ENCODE results near the gene THSD7B. TPM values are rescaled to one million over a fixed set of nuclear protein-coding genes. Genes with fewer than 3 reads are reported as not detected.
"Not testable (repeated sequence)": the region's sequence is repeated elsewhere in the genome, so short reads cannot be mapped to it uniquely, and the experiment has no call there.

THSD7B gene
- polyA plus RNA-seq, 2 of the 4 experiments (the other 2 are of a cell fraction) = not detected

GRCh38 chr2:137076111-137076765 lies 310.9 kb downstream of the THSD7B start:
- H3K9me3 ChIP-seq; FAIRE-seq; CTCF ChIA-PET; H3K4me1 ChIP-seq; DNase-seq (ENCODE audit: low read depth in 1 of 2, low spot score in 1 of 2); POLR2A ChIA-PET; ATAC-seq; H3K27ac ChIP-seq; H3K4me3 ChIP-seq; H3K4me2 ChIP-seq: not testable (repeated sequence)
- WGBS (ENCODE audit: missing lambda C conversion rate) = 44% methylated on average over 17 of the region's 22 CpGs

- TF ChIP-seq HMGXB4 (CRISPR knock-in tag; IDR thresholded peaks at IDR 0.05; ENCODE audit: borderline replicate concordance) = no peak
- TF ChIP-seq ZSCAN20 (CRISPR knock-in tag; IDR thresholded peaks at IDR 0.05) = no peak
- no peak for TF ChIP-seq TFCP2L1 (CRISPR knock-in tag; IDR thresholded peaks at IDR 0.05)
- TF ChIP-seq NR3C1 (IDR thresholded peaks at IDR 0.05) = no peak
- no peak for TF ChIP-seq BCL3 (IDR thresholded peaks at IDR 0.05)
- no peaks in the 10 kb centered on the region for H3K4me1 ChIP-seq
- no peak overlapping the region for H3K4me3 ChIP-seq
- FAIRE-seq (no peak), DNase-seq (ENCODE audit: low read depth in 1 of 2, low spot score in 1 of 2) (no peak), ATAC-seq (no peak)
- no peak overlapping the region for H3K4me2 ChIP-seq
- ChIA-PET CTCF (no interaction called here), POLR2A (no interaction called here)
- no peaks in the 10 kb centered on the region; the same call in 2 of the 3 replicates for H3K9me3 ChIP-seq
- no peak overlapping the region for H3K27ac ChIP-seq
- WGBS (ENCODE audit: missing lambda C conversion rate) = 31% methylated on average over 3 of the region's 3 CpGs
These were observed 326.4 kb downstream of the THSD7B start for GRCh38 chr2:137091704-137092103.

GRCh38 chr2:137093116-137093515 lies 327.8 kb downstream of the THSD7B start:
- Histone ChIP-seq H3K4me3 (no peak overlapping the region), H3K9me3 (no peaks in the 10 kb centered on the region; the same call in 2 of the 3 replicates), H3K4me1 (no peaks in the 10 kb centered on the region), H3K27ac (no peak overlapping the region), H3K4me2 (no peak overlapping the region)
- DNase-seq (ENCODE audit: low read depth in 1 of 2, low spot score in 1 of 2) (no peak), FAIRE-seq (no peak), ATAC-seq (no peak)
- ChIA-PET CTCF (no interaction called here), POLR2A (no interaction called here)
- 10% methylated on average over 4 of the region's 4 CpGs for WGBS (ENCODE audit: missing lambda C conversion rate)
- TF ChIP-seq ZNF302 (CRISPR knock-in tag; IDR thresholded peaks at IDR 0.05) (no peak), ESRRA (IDR thresholded peaks at IDR 0.05; ENCODE audit: borderline replicate concordance, low read length) (no peak), EHF (CRISPR knock-in tag; IDR thresholded peaks at IDR 0.05) (no peak)

GRCh38 chr2:137096187-137096586 lies 330.8 kb downstream of the THSD7B start:
- POLR2A ChIA-PET = no interaction called here
- H3K4me1 ChIP-seq = no peaks in the 10 kb centered on the region

GRCh38 chr2:137096693-137097092 lies 331.3 kb downstream of the THSD7B start:
- H3K9me3 ChIP-seq = no peaks in the 10 kb centered on the region; the same call in 2 of the 3 replicates
- 7% methylated on average over 1 of the region's 1 CpG for WGBS (ENCODE audit: missing lambda C conversion rate)
- no peak overlapping the region for H3K4me3 ChIP-seq
- ChIA-PET CTCF (no interaction called here), POLR2A (no interaction called here)
- TF ChIP-seq SREBF2 (IDR thresholded peaks at IDR 0.05) = no peak
- no peak for TF ChIP-seq KDM1A (IDR thresholded peaks at IDR 0.05; ENCODE audit: low read depth)
- TF ChIP-seq POLR2A (IDR thresholded peaks at IDR 0.05; ENCODE audit: low read length) = no peak
- TF ChIP-seq CHD4 (IDR thresholded peaks at IDR 0.05; ENCODE audit: borderline replicate concordance) = no peak
- no peak for TF ChIP-seq GATA3 (IDR thresholded peaks at IDR 0.05; ENCODE audit: borderline replicate concordance)
- TF ChIP-seq CBX8 (IDR thresholded peaks at IDR 0.05) = no peak
- no peak for TF ChIP-seq RAD21 (conservative IDR thresholded peaks at IDR 0.05 in 1 of 2, IDR thresholded peaks at IDR 0.05 in 1 of 2)
- TF ChIP-seq HOXB5 (CRISPR knock-in tag; IDR thresholded peaks at IDR 0.05) = no peak
- DNase-seq (ENCODE audit: low read depth in 1 of 2, low spot score in 1 of 2) (no peak), FAIRE-seq (no peak), ATAC-seq (no peak)
- H3K4me1 ChIP-seq = no peaks in the 10 kb centered on the region
- H3K4me2 ChIP-seq = no peak overlapping the region
- no peak overlapping the region for H3K27ac ChIP-seq

More at GRCh38 chr2:137096187-137096586, 330.8 kb downstream of the THSD7B start:
- H3K4me2 ChIP-seq = no peak overlapping the region
- TF ChIP-seq NR3C1 (IDR thresholded peaks at IDR 0.05) (no peak), CHD2 (IDR thresholded peaks at IDR 0.05; ENCODE audit: low read length, partially characterized antibody) (no peak), EHF (CRISPR knock-in tag; IDR thresholded peaks at IDR 0.05) (no peak), POLR2A (IDR thresholded peaks at IDR 0.05; ENCODE audit: low read length) (no peak), EHMT2 (IDR thresholded peaks at IDR 0.05; ENCODE audit: low read depth) (no peak), MYC (IDR thresholded peaks at IDR 0.05; ENCODE audit: borderline replicate concordance, low read length) (no peak), HDAC2 (IDR thresholded peaks at IDR 0.05) (no peak), MAX (IDR thresholded peaks at IDR 0.05) (no peak), CBX2 (IDR thresholded peaks at IDR 0.05; ENCODE audit: borderline replicate concordance, low read depth) (no peak), FOXS1 (CRISPR knock-in tag; IDR thresholded peaks at IDR 0.05) (no peak), MAFK (IDR thresholded peaks at IDR 0.05; ENCODE audit: partially characterized antibody) (no peak)
- H3K27ac ChIP-seq = no peak overlapping the region
- ATAC-seq = no peak
- CTCF ChIA-PET = no interaction called here
- no peaks in the 10 kb centered on the region; the same call in 2 of the 3 replicates for H3K9me3 ChIP-seq
- DNase-seq (ENCODE audit: low read depth in 1 of 2, low spot score in 1 of 2) = no peak
- H3K4me3 ChIP-seq = no peak overlapping the region
- FAIRE-seq = no peak

- CTCF ChIA-PET; ATAC-seq; H3K9me3 ChIP-seq; FAIRE-seq; H3K4me2 ChIP-seq; H3K4me1 ChIP-seq; H3K27ac ChIP-seq; H3K4me3 ChIP-seq; POLR2A ChIA-PET; DNase-seq (ENCODE audit: low read depth in 1 of 2, low spot score in 1 of 2): not testable (repeated sequence)
- WGBS (ENCODE audit: missing lambda C conversion rate) = 80% methylated on average over 1 of the region's 3 CpGs
These were observed 336.5 kb downstream of the THSD7B start for GRCh38 chr2:137101814-137102213.
